GM18870 (cell line): Measurements from ENCODE around the gene DOHH.

Experiments used
- ATAC-seq: cut with Tn5 transposase; IDR thresholded peaks from one replicate; pipeline ENCODE4 v1.9.1; 2021; ENCODE audit warnings: moderate library complexity; ENCODE audit not compliant: unreplicated experiment

DOHH gene

DNA sequence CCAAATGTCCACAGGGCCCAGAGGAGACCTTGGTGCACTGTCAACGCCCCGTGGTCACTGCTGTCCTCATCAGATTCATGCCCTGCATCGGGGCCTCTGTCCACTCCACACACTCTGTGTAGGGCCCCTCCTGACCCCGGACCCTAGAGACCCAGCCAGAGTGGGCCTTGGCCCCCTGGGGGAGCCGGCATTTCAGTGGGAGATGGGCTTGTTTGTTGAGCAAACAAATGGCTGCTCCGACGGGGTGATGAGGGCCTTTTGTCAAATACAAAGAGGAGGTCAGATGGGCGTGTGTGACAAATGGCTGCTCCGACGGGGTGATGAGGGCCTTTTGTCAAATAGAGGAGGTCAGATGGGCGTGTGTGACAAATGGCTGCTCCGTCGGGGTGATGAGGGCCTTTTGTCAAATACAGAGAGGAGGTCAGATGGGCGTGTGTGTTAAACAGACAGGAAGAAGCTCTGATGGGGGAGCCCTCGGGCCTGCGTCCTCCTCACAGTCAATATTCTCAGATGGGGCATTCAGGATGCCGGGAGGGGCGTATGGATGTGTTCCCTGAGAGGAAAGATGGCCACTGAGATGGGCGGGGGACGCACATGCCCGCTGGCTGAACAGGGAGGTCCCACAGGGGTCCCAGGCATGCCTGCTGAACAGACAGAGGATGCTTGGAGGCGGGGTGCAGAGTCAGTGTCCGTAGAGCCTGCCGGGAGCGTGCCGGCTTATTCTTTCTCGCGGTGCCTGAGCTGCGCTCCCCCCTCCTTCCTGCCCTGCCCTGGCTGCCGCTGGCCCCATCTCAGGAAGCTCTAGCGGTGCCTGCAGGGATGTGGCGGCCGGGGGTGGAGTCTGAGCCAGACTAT lies 56.4 kb downstream of the DOHH start:
- no peak for ATAC-seq

DNA sequence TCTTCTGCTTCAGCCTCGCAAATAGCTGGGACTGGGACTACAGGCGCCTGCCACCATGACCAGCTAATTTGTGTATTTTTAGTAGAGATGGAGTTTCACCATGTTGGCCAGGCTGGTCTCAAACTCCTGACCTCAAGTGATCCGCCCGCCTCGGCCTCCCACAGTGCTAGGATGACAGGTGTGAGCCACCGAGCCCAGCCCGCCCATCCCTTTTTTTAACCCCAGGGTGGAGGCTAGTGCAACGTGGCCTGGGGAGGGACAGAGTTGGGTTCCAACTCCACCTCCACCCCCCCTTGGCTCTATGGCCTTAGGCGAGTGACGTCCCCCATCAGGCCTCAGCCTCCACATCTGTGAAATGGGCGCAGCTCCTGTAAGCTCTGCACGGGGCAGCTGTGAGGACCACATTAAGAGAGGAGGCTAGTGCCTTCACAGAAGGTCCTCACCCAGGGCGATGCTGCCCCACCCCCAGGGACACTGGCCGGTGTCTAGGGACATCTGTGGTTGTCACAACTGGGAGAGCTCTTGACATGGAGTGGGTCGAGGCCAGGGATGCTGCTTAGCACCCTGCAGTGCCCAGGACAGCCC lies 57.9 kb downstream of the DOHH start:
- ATAC-seq = no peak

DNA sequence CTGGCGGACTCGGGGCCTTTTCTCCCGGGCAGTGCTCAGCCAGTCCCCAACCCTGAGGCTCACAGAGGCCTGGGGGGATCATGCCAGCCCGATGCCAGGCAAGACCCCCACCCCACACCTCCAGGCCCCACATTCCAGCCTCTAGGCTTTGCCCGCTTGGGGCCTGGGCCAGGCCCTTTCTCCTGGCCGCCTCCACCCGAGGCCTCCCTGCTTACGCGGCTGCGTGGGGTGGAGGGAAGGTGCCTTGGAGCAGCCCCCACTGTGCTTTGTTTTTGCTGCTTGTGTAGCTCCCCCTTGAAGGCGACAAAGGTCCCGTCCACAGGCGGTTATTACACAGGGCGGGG lies 58.5 kb downstream of the DOHH start:
- no peak for ATAC-seq

DNA sequence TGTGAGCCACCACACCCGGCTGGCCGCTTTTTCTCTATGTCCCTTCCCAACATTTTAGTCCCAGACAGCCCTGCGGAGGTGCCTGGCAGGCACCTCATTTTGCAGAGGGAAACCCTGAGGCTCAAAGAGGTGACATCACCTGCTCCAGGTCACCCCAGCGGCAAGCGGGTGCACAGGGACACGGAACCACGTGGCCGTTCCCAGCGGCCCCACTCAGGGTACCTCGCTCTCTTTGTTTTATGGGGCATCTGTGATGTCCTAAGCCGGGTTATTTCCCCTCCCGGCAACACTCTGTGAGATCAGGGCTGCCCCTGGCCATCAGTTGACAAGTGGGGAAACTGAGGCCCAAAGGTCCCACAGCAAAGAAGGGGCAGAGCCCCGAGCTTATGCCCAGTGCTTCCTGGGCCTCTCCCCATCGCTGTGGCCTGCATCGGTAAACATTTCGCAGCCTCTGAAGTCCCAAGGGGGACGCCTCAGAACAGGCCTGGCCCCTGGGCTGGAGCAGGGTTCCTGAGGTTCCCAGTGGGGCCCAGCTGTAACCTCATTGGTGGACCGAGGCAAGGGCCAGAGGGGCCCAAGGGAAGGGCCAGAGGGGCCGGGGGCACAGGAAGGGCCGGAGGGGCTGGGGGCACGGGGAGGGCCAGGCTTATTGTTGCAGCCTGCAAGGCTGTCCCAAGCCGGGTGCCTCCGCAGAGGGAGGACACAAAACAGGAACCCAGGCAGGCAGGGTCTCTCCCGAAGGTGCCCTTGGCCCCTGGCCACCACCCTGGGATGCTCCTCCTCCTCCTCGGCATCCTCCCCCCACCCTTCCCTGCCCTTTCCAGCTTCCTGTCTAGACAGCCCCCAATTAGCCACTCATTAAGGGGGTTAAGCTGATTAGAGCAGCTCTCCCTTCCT lies 59.1 kb downstream of the DOHH start:
- ATAC-seq = no peak
